Activated naive CD8-positive, alpha-beta T cell treated with anti-CD3 and anti-CD28 coated beads, Interleukin-2, amount 50 U/mL, for 24 hours (primary cell): ENCODE results near the gene IRGM.
"Not testable (repeated sequence)": the region's sequence is repeated elsewhere in the genome, so short reads cannot be mapped to it uniquely, and the experiment has no call there.

ENCODE experiments used
- ATAC-seq: fragments of 150-1000 bp; cut with Tn5 transposase; one replicate; pipeline ENCODE4 v1.10.0; 2021
- DNase-seq: peaks from one replicate; pipeline ENCODE4 v3.0.0; 2021
- H3K27ac Mint-ChIP-seq: one replicate; pipeline ENCODE4 v1.8.0; 2021; ENCODE audit warnings: mild to moderate bottlenecking, mixed read lengths
- H3K27me3 Mint-ChIP-seq: one replicate; pipeline ENCODE4 v1.8.0; 2021; ENCODE audit warnings: mixed read lengths
- H3K36me3 Mint-ChIP-seq: one replicate; pipeline ENCODE4 v1.8.0; 2021; ENCODE audit warnings: low read depth, mixed read lengths
- H3K4me1 Mint-ChIP-seq: one replicate; pipeline ENCODE4 v1.8.0; 2021; ENCODE audit warnings: mixed read lengths
- H3K4me3 Mint-ChIP-seq: one replicate; pipeline ENCODE4 v1.8.0; 2021; ENCODE audit warnings: mild to moderate bottlenecking, moderate library complexity, mixed read lengths
- H3K9me3 Mint-ChIP-seq: one replicate; pipeline ENCODE4 v1.8.0; 2021; ENCODE audit warnings: mixed read lengths

The IRGM gene

DNA sequence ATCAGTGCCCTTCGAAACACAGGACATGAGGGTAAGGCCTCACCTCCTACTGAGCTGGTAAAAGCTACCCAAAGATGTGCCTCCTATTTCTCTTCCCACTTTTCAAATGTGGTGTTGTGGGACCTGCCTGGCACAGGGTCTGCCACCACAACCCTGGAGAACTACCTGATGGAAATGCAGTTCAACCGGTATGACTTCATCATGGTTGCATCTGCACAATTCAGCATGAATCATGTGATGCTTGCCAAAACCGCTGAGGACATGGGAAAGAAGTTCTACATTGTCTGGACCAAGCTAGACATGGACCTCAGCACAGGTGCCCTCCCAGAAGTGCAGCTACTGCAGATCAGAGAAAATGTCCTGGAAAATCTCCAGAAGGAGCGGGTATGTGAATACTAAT, 1.9 kb downstream of the IRGM start:
- no peaks in the 10 kb centered on the region for H3K36me3 Mint-ChIP-seq
- peaks cover 22% of the 10 kb centered on the region for H3K4me1 Mint-ChIP-seq
- DNase-seq (no peak), ATAC-seq (no peak)
- H3K4me3 Mint-ChIP-seq = no peak overlapping the region
- no peak overlapping the region for H3K27ac Mint-ChIP-seq
- H3K27me3 Mint-ChIP-seq = no peaks in the 10 kb centered on the region
- no peaks in the 10 kb centered on the region for H3K9me3 Mint-ChIP-seq

GRCh38 chr5:150851039-150851438, 4.7 kb downstream of the IRGM start:
- peaks cover 2% of the 10 kb centered on the region for H3K36me3 Mint-ChIP-seq
- H3K27me3 Mint-ChIP-seq = no peaks in the 10 kb centered on the region
- H3K27ac Mint-ChIP-seq = no peak overlapping the region
- no peak for ATAC-seq
- H3K4me3 Mint-ChIP-seq = no peak overlapping the region
- peaks cover 22% of the 10 kb centered on the region for H3K4me1 Mint-ChIP-seq
- H3K9me3 Mint-ChIP-seq = peaks cover 5% of the 10 kb centered on the region
- no peak for DNase-seq

DNA sequence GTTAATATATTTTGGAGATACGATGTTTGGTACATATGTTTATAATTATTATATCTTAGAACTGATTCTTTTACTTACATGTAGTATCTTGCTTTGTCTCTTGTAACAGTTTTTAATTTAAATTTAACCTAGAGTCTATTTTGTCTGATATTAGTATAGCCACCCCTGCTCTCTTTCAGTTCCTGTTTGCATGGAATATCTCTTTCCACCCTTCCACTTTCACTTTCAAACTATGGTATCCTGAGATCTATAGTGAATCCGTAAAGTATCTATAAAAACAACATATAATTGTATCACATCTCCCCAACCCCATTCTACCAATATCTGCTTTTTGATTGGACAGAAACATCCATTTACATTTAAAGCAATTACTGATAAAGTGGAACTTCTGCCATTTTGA, 7.2 kb downstream of the IRGM start:
- peaks cover 6% of the 10 kb centered on the region for H3K4me1 Mint-ChIP-seq
- DNase-seq = no peak
- peaks cover 5% of the 10 kb centered on the region for H3K9me3 Mint-ChIP-seq
- peaks cover 2% of the 10 kb centered on the region for H3K36me3 Mint-ChIP-seq
- peak overlapping the region; percentile 16 for H3K4me3 Mint-ChIP-seq
- H3K27ac Mint-ChIP-seq = no peak overlapping the region
- no peak for ATAC-seq
- H3K27me3 Mint-ChIP-seq = no peaks in the 10 kb centered on the region

DNA sequence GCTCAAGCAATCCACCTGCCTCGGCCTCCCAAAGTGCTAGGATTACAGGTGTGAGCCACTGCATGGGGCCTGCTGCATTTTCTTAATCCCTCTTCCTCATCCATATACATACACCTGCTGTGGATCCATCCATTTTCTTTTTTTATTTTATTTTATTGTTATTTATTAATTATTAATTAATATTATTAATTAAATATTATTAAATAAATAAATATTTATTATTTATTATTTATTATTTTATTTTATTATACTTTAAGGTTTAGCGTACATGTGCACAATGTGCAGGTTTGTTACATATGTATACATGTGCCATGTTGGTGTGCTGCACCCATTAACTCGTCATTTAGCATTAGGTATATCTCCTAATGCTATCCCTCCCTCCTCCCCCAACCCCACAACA, 10.4 kb downstream of the IRGM start:
- not testable (repeated sequence) for H3K36me3 Mint-ChIP-seq, H3K27ac Mint-ChIP-seq, ATAC-seq

DNA sequence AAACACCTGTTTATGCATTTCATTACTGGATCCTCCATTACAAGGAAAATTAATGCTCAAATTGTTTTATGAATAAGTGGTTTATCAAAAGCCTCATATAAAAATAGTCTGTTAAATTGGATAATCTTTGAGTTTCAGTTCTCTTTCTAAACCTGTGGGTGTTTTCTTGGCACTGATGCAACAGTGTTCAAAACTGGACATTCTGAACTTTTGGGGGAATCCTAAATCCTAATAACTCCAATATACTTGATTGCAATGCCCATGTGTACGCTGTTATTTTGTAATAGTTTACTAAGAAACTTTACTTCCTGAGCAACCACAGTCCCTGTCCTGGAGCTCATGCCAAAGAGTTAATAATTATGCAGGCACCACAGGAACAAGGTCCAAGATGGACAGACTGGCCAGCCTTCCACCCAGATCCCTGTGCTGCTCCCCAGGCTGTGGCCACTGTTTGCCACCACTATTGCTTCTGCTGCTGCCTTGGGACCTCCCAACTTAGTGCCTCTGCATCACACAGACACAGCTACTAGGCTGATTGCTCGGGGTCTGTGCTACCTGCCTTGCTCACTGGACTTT, 14.0 kb downstream of the IRGM start:
- Mint-ChIP-seq H3K4me3 (no peak overlapping the region), H3K27ac (no peak overlapping the region), H3K27me3 (no peaks in the 10 kb centered on the region), H3K9me3 (peaks cover 32% of the 10 kb centered on the region), H3K4me1 (no peaks in the 10 kb centered on the region), H3K36me3 (peaks cover 2% of the 10 kb centered on the region)
- DNase-seq (no peak), ATAC-seq (no peak)

More for the DNA sequence above, 10.4 kb downstream of the IRGM start:
- DNase-seq, H3K27me3 Mint-ChIP-seq, H3K4me3 Mint-ChIP-seq, H3K4me1 Mint-ChIP-seq: not testable (repeated sequence)
- peaks cover 16% of the 10 kb centered on the region for H3K9me3 Mint-ChIP-seq

- Mint-ChIP-seq H3K27ac (no peak overlapping the region), H3K27me3 (no peaks in the 10 kb centered on the region), H3K4me3 (no peak overlapping the region), H3K9me3 (peaks cover 32% of the 10 kb centered on the region), H3K36me3 (peaks cover 1% of the 10 kb centered on the region), H3K4me1 (no peaks in the 10 kb centered on the region)
- ATAC-seq = no peak
- DNase-seq = no peak
Measured at GRCh38 chr5:150862070-150862469, 15.7 kb downstream of the IRGM start.

- H3K4me3 Mint-ChIP-seq = no peak overlapping the region
- peaks cover 2% of the 10 kb centered on the region for H3K27me3 Mint-ChIP-seq
- no peaks in the 10 kb centered on the region for H3K4me1 Mint-ChIP-seq
- no peak overlapping the region for H3K27ac Mint-ChIP-seq
- DNase-seq = no peak
- no peaks in the 10 kb centered on the region for H3K36me3 Mint-ChIP-seq
- H3K9me3 Mint-ChIP-seq = peaks cover 33% of the 10 kb centered on the region
- no peak for ATAC-seq
Measured at GRCh38 chr5:150879358-150879757, 33.0 kb downstream of the IRGM start.

- H3K4me3 Mint-ChIP-seq = no peak overlapping the region
- ATAC-seq (no peak), DNase-seq (no peak)
- H3K27me3 Mint-ChIP-seq = no peaks in the 10 kb centered on the region
- H3K36me3 Mint-ChIP-seq = peaks cover 55% of the 10 kb centered on the region
- H3K27ac Mint-ChIP-seq = no peak overlapping the region
- peaks cover 85% of the 10 kb centered on the region for H3K9me3 Mint-ChIP-seq
- H3K4me1 Mint-ChIP-seq = no peaks in the 10 kb centered on the region
Measured at GRCh38 chr5:150895431-150896428, 49.4 kb downstream of the IRGM start.
